Measurements from ENCODE around the gene TTLL12. TPM values are rescaled to one million over a fixed set of nuclear protein-coding genes. Genes with fewer than 3 reads are reported as not detected.

Gene TTLL12
- total RNA-seq, 1 donor from 2014 or later, result 36.6 TPM

- H3K36me3 Mint-ChIP-seq (ENCODE audit: unreplicated experiment), result no peaks in the 10 kb centered on the region
- H3K9me3 Mint-ChIP-seq (ENCODE audit: unreplicated experiment), result peaks cover 3% of the 10 kb centered on the region
- no peak overlapping the region for H3K4me3 Mint-ChIP-seq (ENCODE audit: unreplicated experiment)
- H3K4me1 Mint-ChIP-seq (ENCODE audit: low read depth, unreplicated experiment), result peaks cover under 1% of the 10 kb centered on the region
- DNase-seq, result no peak
- H3K27ac Mint-ChIP-seq (ENCODE audit: unreplicated experiment), result no peak overlapping the region
- peaks cover 5% of the 10 kb centered on the region for H3K27me3 Mint-ChIP-seq (ENCODE audit: unreplicated experiment)
- TF ChIP-seq, protein P1, sequence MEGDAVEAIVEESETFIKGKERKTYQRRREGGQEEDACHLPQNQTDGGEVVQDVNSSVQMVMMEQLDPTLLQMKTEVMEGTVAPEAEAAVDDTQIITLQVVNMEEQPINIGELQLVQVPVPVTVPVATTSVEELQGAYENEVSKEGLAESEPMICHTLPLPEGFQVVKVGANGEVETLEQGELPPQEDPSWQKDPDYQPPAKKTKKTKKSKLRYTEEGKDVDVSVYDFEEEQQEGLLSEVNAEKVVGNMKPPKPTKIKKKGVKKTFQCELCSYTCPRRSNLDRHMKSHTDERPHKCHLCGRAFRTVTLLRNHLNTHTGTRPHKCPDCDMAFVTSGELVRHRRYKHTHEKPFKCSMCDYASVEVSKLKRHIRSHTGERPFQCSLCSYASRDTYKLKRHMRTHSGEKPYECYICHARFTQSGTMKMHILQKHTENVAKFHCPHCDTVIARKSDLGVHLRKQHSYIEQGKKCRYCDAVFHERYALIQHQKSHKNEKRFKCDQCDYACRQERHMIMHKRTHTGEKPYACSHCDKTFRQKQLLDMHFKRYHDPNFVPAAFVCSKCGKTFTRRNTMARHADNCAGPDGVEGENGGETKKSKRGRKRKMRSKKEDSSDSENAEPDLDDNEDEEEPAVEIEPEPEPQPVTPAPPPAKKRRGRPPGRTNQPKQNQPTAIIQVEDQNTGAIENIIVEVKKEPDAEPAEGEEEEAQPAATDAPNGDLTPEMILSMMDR (IDR thresholded peaks at IDR 0.05; ENCODE audit: partially characterized antibody, unreplicated experiment), result no peak
Observed at GRCh38 chr22:43157874-43158546, 28.9 kb downstream of the TTLL12 start.

- H3K27ac Mint-ChIP-seq (ENCODE audit: unreplicated experiment), result no peak overlapping the region
- no peak for DNase-seq
- TF ChIP-seq, protein P1 (IDR thresholded peaks at IDR 0.05; ENCODE audit: partially characterized antibody, unreplicated experiment), result no peak
- no peaks in the 10 kb centered on the region for H3K36me3 Mint-ChIP-seq (ENCODE audit: unreplicated experiment)
- peaks cover 1% of the 10 kb centered on the region for H3K4me1 Mint-ChIP-seq (ENCODE audit: low read depth, unreplicated experiment)
- H3K4me3 Mint-ChIP-seq (ENCODE audit: unreplicated experiment), result no peak overlapping the region
- peaks cover 3% of the 10 kb centered on the region for H3K9me3 Mint-ChIP-seq (ENCODE audit: unreplicated experiment)
- H3K27me3 Mint-ChIP-seq (ENCODE audit: unreplicated experiment), result peaks cover 5% of the 10 kb centered on the region
Observed at GRCh38 chr22:43156413-43156812, 30.5 kb downstream of the TTLL12 start.

DNA sequence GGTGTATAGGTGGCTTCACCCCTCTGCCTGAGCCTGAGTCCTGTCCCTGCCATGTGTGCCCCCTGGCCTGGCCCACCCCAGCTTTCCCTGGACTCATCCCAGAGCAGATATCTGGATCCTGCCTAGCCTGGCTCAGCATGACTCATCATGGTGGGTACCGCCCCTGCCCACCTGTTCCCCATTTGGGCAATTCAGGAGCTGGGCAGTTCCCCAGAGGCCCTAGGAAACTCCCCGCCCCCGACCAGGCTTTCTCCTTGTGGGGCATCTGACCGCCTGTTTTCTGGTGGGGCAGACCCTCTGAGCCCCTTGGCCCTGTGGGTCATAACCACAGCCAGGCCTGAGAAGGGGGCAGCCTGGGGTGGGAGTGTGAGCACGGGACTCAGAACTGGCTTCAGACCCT, 31.1 kb downstream of the TTLL12 start:
- Mint-ChIP-seq H3K4me1 (ENCODE audit: low read depth, unreplicated experiment) (peaks cover 1% of the 10 kb centered on the region), H3K36me3 (ENCODE audit: unreplicated experiment) (no peaks in the 10 kb centered on the region), H3K4me3 (ENCODE audit: unreplicated experiment) (no peak overlapping the region), H3K27ac (ENCODE audit: unreplicated experiment) (no peak overlapping the region), H3K27me3 (ENCODE audit: unreplicated experiment) (peaks cover 8% of the 10 kb centered on the region), H3K9me3 (ENCODE audit: unreplicated experiment) (peaks cover 3% of the 10 kb centered on the region)
- TF ChIP-seq, protein P1 (IDR thresholded peaks at IDR 0.05; ENCODE audit: partially characterized antibody, unreplicated experiment), result no peak
- DNase-seq, result no peak

DNA sequence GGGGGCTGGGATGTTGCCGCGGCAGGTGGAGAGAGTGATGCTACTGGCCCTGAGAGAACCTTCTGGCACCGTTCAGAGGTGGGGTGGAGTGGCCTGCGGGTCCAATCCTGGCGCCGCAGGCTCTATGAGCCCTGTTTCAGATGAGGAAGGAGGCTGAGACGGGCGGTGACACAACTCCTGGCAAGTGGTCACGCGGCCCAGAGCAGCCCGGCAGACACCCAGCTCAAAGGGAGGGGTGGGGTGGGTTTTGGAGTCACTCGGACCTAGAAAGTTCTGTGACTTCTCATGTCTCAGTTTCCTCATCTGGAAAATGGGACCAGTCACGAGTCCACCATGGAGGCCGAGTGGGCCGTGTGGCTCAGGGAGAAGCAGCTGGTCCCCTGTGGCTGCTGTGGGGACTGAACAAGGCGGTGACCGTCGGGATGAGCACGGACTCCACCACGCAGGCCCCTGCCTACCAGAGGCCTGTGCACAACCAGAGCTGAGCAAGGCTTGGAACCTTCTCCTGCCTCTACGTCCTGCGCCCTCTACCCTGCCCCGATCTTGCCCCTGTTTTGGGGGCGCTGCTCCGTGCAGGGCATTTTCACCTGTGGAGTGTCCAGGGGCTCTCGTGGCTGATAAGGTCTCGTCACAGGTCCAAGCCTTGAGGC, 31.9 kb downstream of the TTLL12 start:
- H3K27me3 Mint-ChIP-seq (ENCODE audit: unreplicated experiment), result peaks cover 4% of the 10 kb centered on the region
- H3K4me1 Mint-ChIP-seq (ENCODE audit: low read depth, unreplicated experiment), result peaks cover 1% of the 10 kb centered on the region
- DNase-seq, result no peak
- H3K36me3 Mint-ChIP-seq (ENCODE audit: unreplicated experiment), result no peaks in the 10 kb centered on the region
- H3K9me3 Mint-ChIP-seq (ENCODE audit: unreplicated experiment), result no peaks in the 10 kb centered on the region
- no peak overlapping the region for H3K4me3 Mint-ChIP-seq (ENCODE audit: unreplicated experiment)
- no peak overlapping the region for H3K27ac Mint-ChIP-seq (ENCODE audit: unreplicated experiment)
- TF ChIP-seq, protein P1 (IDR thresholded peaks at IDR 0.05; ENCODE audit: partially characterized antibody, unreplicated experiment), result no peak

GRCh38 chr22:43153899-43154298, 33.0 kb downstream of the TTLL12 start:
- H3K9me3 Mint-ChIP-seq (ENCODE audit: unreplicated experiment), result no peaks in the 10 kb centered on the region
- peaks cover 1% of the 10 kb centered on the region for H3K4me1 Mint-ChIP-seq (ENCODE audit: low read depth, unreplicated experiment)
- H3K27ac Mint-ChIP-seq (ENCODE audit: unreplicated experiment), result no peak overlapping the region
- peaks cover 4% of the 10 kb centered on the region for H3K27me3 Mint-ChIP-seq (ENCODE audit: unreplicated experiment)
- TF ChIP-seq, protein P1 (IDR thresholded peaks at IDR 0.05; ENCODE audit: partially characterized antibody, unreplicated experiment), result no peak
- no peak for DNase-seq
- H3K36me3 Mint-ChIP-seq (ENCODE audit: unreplicated experiment), result no peaks in the 10 kb centered on the region
- H3K4me3 Mint-ChIP-seq (ENCODE audit: unreplicated experiment), result no peak overlapping the region

Data from glutamatergic neuron (in vitro differentiated cells).